Ectodermal cell (in vitro differentiated cells): ENCODE data around the gene STX10. TPM values are rescaled to one million over a fixed set of nuclear protein-coding genes. Genes with fewer than 3 reads are reported as not detected.
"Not testable (repeated sequence)": the region's sequence is repeated elsewhere in the genome, so short reads cannot be mapped to it uniquely, and the experiment has no call there.

ENCODE experiments used
- H3K27ac ChIP-seq: 2 replicates; pipeline ENCODE4 v1.7.0; 2013; ENCODE audit warnings: mild to moderate bottlenecking, low read depth, low read length; ENCODE audit not compliant: insufficient read depth, poor library complexity, severe bottlenecking
- H3K27me3 ChIP-seq: 2 replicates; pipeline ENCODE4 v1.7.0; 2013; ENCODE audit warnings: mild to moderate bottlenecking, low read length; ENCODE audit not compliant: insufficient read depth, control insufficient read depth, poor library complexity, severe bottlenecking
- H3K36me3 ChIP-seq: one replicate; pipeline ENCODE4 v1.7.0; 2013; ENCODE audit warnings: low read length; ENCODE audit not compliant: control insufficient read depth, insufficient read depth
- H3K4me1 ChIP-seq: one replicate; pipeline ENCODE4 v1.7.0; 2013; ENCODE audit warnings: low read length; ENCODE audit not compliant: control insufficient read depth, insufficient read depth
- H3K4me3 ChIP-seq: 2 replicates; pipeline ENCODE4 v1.7.0; 2013; ENCODE audit warnings: low read depth, low read length, control low read depth; ENCODE audit not compliant: insufficient read depth
- H3K9me3 ChIP-seq: 2 replicates; pipeline ENCODE4 v1.7.0; 2013; ENCODE audit warnings: mild to moderate bottlenecking, low read length, moderate library complexity; ENCODE audit not compliant: control insufficient read depth
- WGBS, 2 experiments: methylation state at CpG; one replicate each; pipeline ENCODE4 v1.1.7; 2013; ENCODE audit warnings: missing lambda C conversion rate in 2 of 2; 5-methylcytosine and 5-hydroxymethylcytosine counted together
- polyA plus RNA-seq, 4 experiments: library from polyadenylated mRNA; stranded (reverse); fragments of 50-300 nt; gene quantifications; one replicate each; pipeline ENCODE4 v1.2.3, GENCODE V29; 2013

STX10 gene, protein sequence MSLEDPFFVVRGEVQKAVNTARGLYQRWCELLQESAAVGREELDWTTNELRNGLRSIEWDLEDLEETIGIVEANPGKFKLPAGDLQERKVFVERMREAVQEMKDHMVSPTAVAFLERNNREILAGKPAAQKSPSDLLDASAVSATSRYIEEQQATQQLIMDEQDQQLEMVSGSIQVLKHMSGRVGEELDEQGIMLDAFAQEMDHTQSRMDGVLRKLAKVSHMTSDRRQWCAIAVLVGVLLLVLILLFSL
- polyA plus RNA-seq (2013, experiment 1 of 4): 37.9 TPM
- polyA plus RNA-seq (2013, experiment 2 of 4): 32.1 TPM
- polyA plus RNA-seq (2013, experiment 3 of 4): 39.2 TPM
- 38.1 TPM for polyA plus RNA-seq (2013, experiment 4 of 4)

DNA sequence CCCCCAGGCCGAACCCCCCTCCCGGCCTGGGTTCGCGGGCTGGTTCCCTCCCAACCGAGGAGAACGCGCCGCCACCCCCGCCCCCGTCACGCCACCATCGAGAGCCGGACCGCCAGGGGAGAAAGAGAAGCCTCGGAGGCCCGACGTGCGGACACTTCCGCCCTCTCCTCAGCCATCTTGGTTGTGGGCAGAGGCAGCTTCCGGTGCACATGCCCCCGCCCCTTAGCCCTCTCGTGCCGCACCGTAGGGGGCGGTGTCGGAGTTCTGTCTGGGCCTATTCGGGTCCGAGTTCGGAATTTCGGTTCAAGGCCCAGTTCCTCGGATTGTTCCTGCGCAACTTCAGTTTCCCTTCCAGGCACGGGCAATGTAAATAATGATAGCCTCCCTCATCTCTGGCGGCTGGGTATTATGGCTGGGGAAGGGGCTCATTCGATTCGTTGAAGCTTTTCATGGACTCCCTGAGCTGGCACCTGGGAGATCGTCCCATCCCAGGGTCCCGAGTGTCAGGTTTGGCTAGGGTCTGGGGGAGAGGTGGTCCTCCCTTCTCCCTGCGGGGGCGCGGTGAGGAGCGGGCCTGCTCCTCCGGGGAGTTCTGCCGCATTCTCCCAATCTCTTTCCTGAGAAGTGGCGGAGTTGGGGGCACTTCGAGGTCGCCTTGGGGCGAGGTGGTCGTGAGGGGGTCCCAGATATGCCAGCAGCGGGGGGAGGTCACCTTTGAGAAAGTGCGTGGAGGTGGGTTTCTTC, at the start of gene STX10, which contains the start of gene IER2:
TSS of gene STX10 (minus strand) at position 189 of the 744 bp plus-strand sequence. CDS start 202 bp downstream, outside the sequence.
TSS of gene IER2 (plus strand) at position 225 of the 744 bp plus-strand sequence. CDS start 2,776 bp downstream, outside the sequence.
- 1% methylated on average over 50 to 51 of the region's 51 CpGs for WGBS, 2 experiments
- H3K9me3 ChIP-seq: no peaks in the 10 kb centered on the region
- no peaks in the 10 kb centered on the region for H3K27me3 ChIP-seq
- H3K27ac ChIP-seq: peak within 1 kb of the TSS; percentile 85
- H3K4me3 ChIP-seq: peak within 1 kb of the TSS; percentile 89
- no peaks in the 10 kb centered on the region for H3K36me3 ChIP-seq
- peaks cover 6% of the 10 kb centered on the region for H3K4me1 ChIP-seq

DNA sequence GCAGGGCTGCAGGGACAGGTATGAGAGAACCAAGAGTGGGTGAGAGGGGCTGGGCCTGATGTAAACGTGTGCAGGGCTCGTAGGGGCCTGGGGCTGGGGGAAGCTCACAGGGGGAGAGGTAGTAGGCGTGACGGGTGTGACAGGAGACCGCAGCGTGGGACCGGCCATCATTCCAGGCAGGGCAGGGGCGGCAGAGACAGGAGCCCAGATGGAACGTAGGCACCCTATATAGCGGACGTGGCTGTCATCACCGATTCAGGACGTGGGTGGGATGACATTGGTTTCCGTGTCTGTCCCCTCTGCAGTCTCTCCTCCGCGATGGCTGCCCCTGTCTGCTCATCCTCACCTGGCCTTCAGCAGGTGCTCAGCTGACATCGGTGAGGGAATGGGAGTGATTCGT, 48.5 kb upstream of the STX10 start:
- Histone ChIP-seq H3K4me1 (no peaks in the 10 kb centered on the region), H3K27me3 (no peaks in the 10 kb centered on the region), H3K36me3 (no peaks in the 10 kb centered on the region), H3K4me3 (no peak overlapping the region), H3K27ac (no peak overlapping the region), H3K9me3 (no peaks in the 10 kb centered on the region)
- WGBS, 2 experiments: 91% methylated on average over 18 of the region's 18 CpGs

DNA sequence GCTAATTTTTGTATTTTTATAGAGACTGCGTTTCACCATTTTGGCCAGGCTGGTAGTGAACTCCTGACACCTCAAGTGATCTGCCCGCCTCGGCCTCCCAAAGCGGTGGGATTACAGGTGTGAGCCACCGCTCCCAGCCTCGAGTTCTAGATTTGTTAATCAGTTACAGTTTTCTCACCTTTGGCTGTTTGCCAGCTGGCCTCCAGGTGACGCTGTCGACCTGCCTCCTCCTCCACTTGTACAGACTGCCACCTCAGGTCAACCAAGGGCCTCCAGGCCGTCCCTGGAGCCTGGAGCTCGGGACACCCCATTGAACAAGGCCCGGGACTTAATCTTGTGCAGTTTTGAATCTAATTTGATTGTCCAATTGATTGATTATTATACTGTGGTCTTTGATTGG, 45.5 kb upstream of the STX10 start:
- Histone ChIP-seq H3K36me3 (no peaks in the 10 kb centered on the region), H3K4me3 (no peak overlapping the region), H3K27ac (no peak overlapping the region), H3K4me1 (no peaks in the 10 kb centered on the region), H3K9me3 (no peaks in the 10 kb centered on the region), H3K27me3 (no peaks in the 10 kb centered on the region)
- 61 to 64% methylated on average over 11 of the region's 11 CpGs for WGBS, 2 experiments

DNA sequence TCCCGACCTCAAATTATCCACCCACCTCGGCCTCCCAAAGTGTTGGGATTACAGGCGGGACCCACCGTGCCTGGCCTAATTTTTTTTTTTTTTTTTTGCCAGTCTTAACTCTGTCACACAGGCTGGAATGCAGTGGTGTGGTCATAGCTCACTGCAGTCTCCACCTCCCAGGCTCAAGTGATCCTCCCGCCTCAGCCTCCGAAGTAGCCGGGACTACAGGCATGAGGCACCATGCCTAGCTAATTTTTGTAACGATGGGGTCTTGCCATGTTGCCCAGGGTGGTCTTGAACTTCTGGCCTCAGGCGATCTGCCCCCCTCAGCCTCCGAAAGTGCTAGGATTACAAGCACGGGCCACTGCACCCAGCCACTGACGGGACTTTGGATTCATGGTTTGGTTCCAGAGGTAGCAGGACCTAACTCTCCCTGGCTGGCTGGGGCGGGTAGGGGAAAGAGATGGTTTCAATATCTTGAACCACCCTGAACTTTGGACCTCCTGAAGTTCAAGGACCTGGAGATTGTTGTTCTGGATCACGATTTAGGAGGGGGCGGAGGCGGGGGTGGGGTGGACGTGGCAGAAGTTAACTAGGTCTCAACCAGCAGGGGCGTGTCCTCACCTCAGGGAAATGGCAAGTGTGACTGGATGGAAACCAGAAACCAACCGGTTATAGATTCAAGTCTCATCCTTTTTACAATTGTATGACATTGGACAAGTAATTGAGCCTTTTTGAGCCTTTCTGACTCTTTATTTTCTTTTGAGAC, 40.8 kb upstream of the STX10 start:
- no peaks in the 10 kb centered on the region for H3K27me3 ChIP-seq
- WGBS, 2 experiments: 84 to 87% methylated on average over 19 of the region's 19 CpGs
- H3K27ac ChIP-seq: no peak overlapping the region
- no peak overlapping the region for H3K4me3 ChIP-seq
- no peaks in the 10 kb centered on the region for H3K9me3 ChIP-seq
- no peaks in the 10 kb centered on the region for H3K36me3 ChIP-seq
- no peaks in the 10 kb centered on the region for H3K4me1 ChIP-seq

DNA sequence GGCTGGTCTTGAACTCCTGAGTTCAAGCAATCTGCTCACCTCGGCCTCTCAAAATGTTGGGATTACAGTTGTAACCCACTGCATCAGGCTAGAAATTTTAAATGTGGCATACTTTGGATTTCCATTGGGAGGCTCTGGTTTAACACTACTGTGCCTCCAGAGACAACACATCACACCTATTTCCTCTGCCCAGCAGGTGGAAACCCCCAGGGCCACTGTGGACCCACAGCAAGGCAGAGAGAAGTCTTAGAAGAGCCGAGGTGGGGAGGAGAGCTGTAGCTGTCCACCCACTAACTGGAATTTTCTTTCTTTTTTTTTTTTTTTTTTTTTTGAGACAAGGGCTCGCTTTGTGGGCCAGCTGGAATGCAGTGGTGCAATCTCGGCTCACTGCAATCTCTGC, 39.4 kb upstream of the STX10 start:
- Histone ChIP-seq H3K27ac (no peak overlapping the region), H3K4me1 (no peaks in the 10 kb centered on the region), H3K4me3 (no peak overlapping the region), H3K36me3 (no peaks in the 10 kb centered on the region), H3K9me3 (no peaks in the 10 kb centered on the region), H3K27me3 (no peaks in the 10 kb centered on the region)
- 87 to 92% methylated on average over 4 of the region's 4 CpGs for WGBS, 2 experiments

DNA sequence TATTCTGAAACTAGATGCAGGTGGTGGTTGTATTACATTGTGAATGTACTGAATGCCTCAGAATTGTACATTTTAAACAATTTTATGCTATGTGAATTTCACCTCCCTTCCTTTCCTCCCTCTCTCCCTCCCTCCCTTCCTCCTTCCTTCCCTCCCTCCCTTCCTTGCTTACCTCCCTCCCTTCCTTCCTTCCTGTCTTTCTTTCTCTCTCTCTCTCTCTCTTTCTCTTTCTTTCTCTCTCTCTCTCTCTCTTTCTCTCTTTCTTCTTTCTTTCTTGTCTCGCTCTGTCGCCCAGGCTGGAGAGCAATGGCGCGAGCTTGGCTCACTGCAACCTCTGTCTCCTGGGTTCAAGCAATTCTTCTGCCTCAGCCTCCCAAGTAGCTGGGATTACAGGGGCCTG, 37.2 kb upstream of the STX10 start:
- Histone ChIP-seq H3K4me3 (no peak overlapping the region), H3K9me3 (no peaks in the 10 kb centered on the region), H3K36me3 (no peaks in the 10 kb centered on the region), H3K4me1 (no peaks in the 10 kb centered on the region), H3K27ac (no peak overlapping the region), H3K27me3 (no peaks in the 10 kb centered on the region)
- 94 to 96% methylated on average over 4 of the region's 4 CpGs for WGBS, 2 experiments

DNA sequence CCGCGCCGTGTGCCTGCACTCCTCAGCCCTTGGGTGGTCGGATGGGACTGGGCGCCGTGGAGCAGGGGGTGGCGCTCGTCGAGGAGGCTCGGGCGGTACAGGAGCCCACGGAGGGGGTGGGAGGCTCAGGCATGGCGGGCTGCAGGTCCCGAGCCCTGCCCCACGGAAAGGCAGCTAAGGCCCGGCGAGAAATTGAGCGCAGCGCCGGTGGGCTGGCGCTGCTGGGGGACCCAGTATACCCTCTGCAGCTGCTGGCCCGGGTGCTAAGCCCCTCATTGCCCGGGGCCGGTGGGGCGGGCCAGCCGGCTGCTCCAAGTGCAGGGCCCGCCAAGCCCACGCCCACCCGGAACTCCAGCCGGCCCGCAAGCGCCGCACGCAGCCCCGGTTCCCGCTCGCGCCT, 36.5 kb upstream of the STX10 start:
- 91 to 92% methylated on average over 38 of the region's 38 CpGs for WGBS, 2 experiments
- H3K4me3 ChIP-seq, H3K9me3 ChIP-seq, H3K4me1 ChIP-seq, H3K36me3 ChIP-seq, H3K27ac ChIP-seq, H3K27me3 ChIP-seq: not testable (repeated sequence)

DNA sequence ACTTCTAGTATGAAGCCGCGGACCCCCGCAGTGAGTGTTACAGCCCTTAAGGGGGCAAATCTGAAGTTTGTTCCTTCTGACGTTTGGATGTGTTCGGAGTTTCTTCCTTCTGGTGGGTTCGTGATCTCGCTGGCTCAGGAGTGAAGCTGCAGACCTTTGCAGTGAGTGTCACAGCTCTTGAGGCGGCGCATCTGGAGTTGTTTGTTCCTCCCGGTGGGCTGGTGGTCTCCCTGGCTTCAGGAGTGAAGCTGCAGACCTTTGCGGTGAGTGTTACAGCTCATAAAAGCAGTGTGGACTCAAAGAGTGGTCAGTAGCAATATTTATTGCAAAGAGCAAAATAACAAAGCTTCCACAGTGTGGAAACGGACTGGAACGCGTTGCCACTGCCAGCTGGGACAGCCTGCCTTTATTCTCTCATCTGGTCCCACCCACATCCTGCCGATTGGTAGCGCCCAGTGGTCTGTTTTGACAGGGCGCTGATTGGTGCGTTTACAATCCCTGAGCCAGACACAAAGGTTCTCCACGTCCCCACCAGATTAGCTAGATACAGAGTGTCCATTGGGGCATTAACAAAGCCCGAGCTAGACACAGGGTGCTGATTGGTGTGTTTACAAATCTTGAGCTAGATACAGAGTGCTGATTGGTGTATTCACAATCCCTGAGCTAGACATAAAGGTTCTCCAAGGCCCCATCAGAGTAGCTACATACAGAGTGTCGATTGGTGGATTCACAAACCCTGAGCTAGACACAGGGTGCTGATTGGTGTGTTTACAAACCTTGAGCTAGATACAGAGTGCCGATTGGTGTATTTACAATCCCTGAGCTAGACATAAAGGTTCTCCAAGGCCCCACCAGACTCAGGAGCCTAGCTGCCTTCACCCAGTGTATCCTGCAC, 35.8 kb upstream of the STX10 start:
- not testable (repeated sequence) for H3K27ac ChIP-seq, H3K4me1 ChIP-seq, H3K9me3 ChIP-seq, H3K27me3 ChIP-seq, H3K36me3 ChIP-seq, H3K4me3 ChIP-seq
- 94 to 96% methylated on average over 22 of the region's 22 CpGs for WGBS, 2 experiments

DNA sequence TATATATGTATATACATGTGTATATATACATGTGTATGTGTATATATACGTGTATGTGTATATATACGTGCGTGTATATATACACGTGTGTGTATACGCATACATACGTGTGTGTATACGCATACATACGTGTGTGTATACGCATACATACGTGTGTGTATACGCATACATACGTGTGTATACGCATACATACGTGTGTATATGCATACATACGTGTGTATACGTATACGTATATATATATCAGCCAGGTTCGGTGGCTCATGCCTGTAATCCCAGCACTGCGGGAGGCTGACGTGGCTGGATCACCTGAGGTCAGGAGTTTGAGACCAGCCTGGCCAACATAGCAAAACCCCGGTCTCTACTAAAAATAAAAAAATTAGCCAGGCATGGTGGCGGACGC, 34.8 kb upstream of the STX10 start:
- H3K4me3 ChIP-seq, H3K4me1 ChIP-seq, H3K27me3 ChIP-seq, H3K9me3 ChIP-seq, H3K36me3 ChIP-seq, H3K27ac ChIP-seq: not testable (repeated sequence)
- WGBS, 2 experiments: 79 to 90% methylated on average over 17 to 20 of the region's 23 CpGs
